ENCODE data around the gene FBXO41. TPM values are rescaled to one million over a fixed set of nuclear protein-coding genes. Genes with fewer than 3 reads are reported as not detected.

FBXO41 gene
- total RNA-seq, 1 donor from 2014 or later: 10.1 TPM

GRCh38 chr2:73297586-73297985 is 13.3 kb upstream of the FBXO41 start:
- no peak overlapping the region for H3K4me2 ChIP-seq (ENCODE audit: low read length)
- H3K27ac Mint-ChIP-seq (ENCODE audit: unreplicated experiment): no peak overlapping the region
- H3K79me2 ChIP-seq (ENCODE audit: insufficient read depth, low read length): no peaks in the 10 kb centered on the region
- no peaks in the 10 kb centered on the region for H3K9me3 Mint-ChIP-seq (ENCODE audit: unreplicated experiment)
- no peaks in the 10 kb centered on the region for H3K36me3 Mint-ChIP-seq (ENCODE audit: low read depth, unreplicated experiment)
- no peak for TF ChIP-seq CTCF (IDR thresholded peaks at IDR 0.05; ENCODE audit: insufficient read depth, low read depth, low read length)
- TF ChIP-seq EZH2 (IDR thresholded peaks at IDR 0.05; ENCODE audit: insufficient read depth, low read length): no peak
- H3K27me3 ChIP-seq (ENCODE audit: insufficient read depth, low read length): peaks cover 56% of the 10 kb centered on the region
- peaks cover 6% of the 10 kb centered on the region for H3K4me1 Mint-ChIP-seq (ENCODE audit: low read depth, unreplicated experiment)
- H3K9me3 ChIP-seq (ENCODE audit: insufficient read depth, low read depth, low read length): no peaks in the 10 kb centered on the region
- no peak overlapping the region for H3K27ac ChIP-seq (ENCODE audit: low read depth, low read length)
- FAIRE-seq (no peak), DNase-seq (ENCODE audit: low read depth) (no peak)
- no peaks in the 10 kb centered on the region for H4K20me1 ChIP-seq (ENCODE audit: insufficient read depth, low read length)
- H3K9ac ChIP-seq (ENCODE audit: low read length): no peak overlapping the region
- H3K36me3 ChIP-seq (ENCODE audit: insufficient read depth, low read length): no peaks in the 10 kb centered on the region
- H3K4me1 ChIP-seq (ENCODE audit: insufficient read depth, low read length): peaks cover 3% of the 10 kb centered on the region
- peaks cover 60% of the 10 kb centered on the region for H3K27me3 Mint-ChIP-seq (ENCODE audit: low read depth, unreplicated experiment)
- H3K4me3 Mint-ChIP-seq (ENCODE audit: unreplicated experiment): no peak overlapping the region
- H2AFZ ChIP-seq (ENCODE audit: low read depth, low read length): no peak overlapping the region
- H3K4me3 ChIP-seq (ENCODE audit: insufficient read depth, low read depth, low read length): no peak overlapping the region

GRCh38 chr2:73297151-73297559 is 12.9 kb upstream of the FBXO41 start:
- Histone ChIP-seq H2AFZ (ENCODE audit: low read depth, low read length) (no peak overlapping the region), H4K20me1 (ENCODE audit: insufficient read depth, low read length) (no peaks in the 10 kb centered on the region), H3K9ac (ENCODE audit: low read length) (no peak overlapping the region), H3K4me3 (ENCODE audit: insufficient read depth, low read depth, low read length) (no peak overlapping the region), H3K36me3 (ENCODE audit: insufficient read depth, low read length) (no peaks in the 10 kb centered on the region), H3K27me3 (ENCODE audit: insufficient read depth, low read length) (peaks cover 60% of the 10 kb centered on the region), H3K27ac (ENCODE audit: low read depth, low read length) (no peak overlapping the region), H3K4me2 (ENCODE audit: low read length) (no peak overlapping the region), H3K4me1 (ENCODE audit: insufficient read depth, low read length) (peaks cover 3% of the 10 kb centered on the region), H3K9me3 (ENCODE audit: insufficient read depth, low read depth, low read length) (no peaks in the 10 kb centered on the region), H3K79me2 (ENCODE audit: insufficient read depth, low read length) (no peaks in the 10 kb centered on the region)
- no peaks in the 10 kb centered on the region for H3K36me3 Mint-ChIP-seq (ENCODE audit: low read depth, unreplicated experiment)
- H3K27ac Mint-ChIP-seq (ENCODE audit: unreplicated experiment): no peak overlapping the region
- FAIRE-seq (no peak), DNase-seq (ENCODE audit: low read depth) (no peak)
- H3K9me3 Mint-ChIP-seq (ENCODE audit: unreplicated experiment): no peaks in the 10 kb centered on the region
- H3K4me3 Mint-ChIP-seq (ENCODE audit: unreplicated experiment): no peak overlapping the region
- peaks cover 6% of the 10 kb centered on the region for H3K4me1 Mint-ChIP-seq (ENCODE audit: low read depth, unreplicated experiment)
- H3K27me3 Mint-ChIP-seq (ENCODE audit: low read depth, unreplicated experiment): peaks cover 61% of the 10 kb centered on the region
- no peak for TF ChIP-seq CTCF (IDR thresholded peaks at IDR 0.05; ENCODE audit: insufficient read depth, low read depth, low read length)

GRCh38 chr2:73295751-73296400 is 11.6 kb upstream of the FBXO41 start:
- H3K36me3 Mint-ChIP-seq (ENCODE audit: low read depth, unreplicated experiment): no peaks in the 10 kb centered on the region
- H2AFZ ChIP-seq (ENCODE audit: low read depth, low read length): no peak overlapping the region
- H3K9me3 Mint-ChIP-seq (ENCODE audit: unreplicated experiment): no peaks in the 10 kb centered on the region
- H3K27me3 ChIP-seq (ENCODE audit: insufficient read depth, low read length): peaks cover 71% of the 10 kb centered on the region
- no peak for FAIRE-seq
- H3K27ac Mint-ChIP-seq (ENCODE audit: unreplicated experiment): no peak overlapping the region
- peaks cover 7% of the 10 kb centered on the region for H3K4me1 ChIP-seq (ENCODE audit: insufficient read depth, low read length)
- DNase-seq (ENCODE audit: low read depth): no peak
- no peak overlapping the region for H3K9ac ChIP-seq (ENCODE audit: low read length)
- H3K4me2 ChIP-seq (ENCODE audit: low read length): no peak overlapping the region
- no peaks in the 10 kb centered on the region for H3K79me2 ChIP-seq (ENCODE audit: insufficient read depth, low read length)
- peaks cover under 1% of the 10 kb centered on the region for H4K20me1 ChIP-seq (ENCODE audit: insufficient read depth, low read length)
- H3K27me3 Mint-ChIP-seq (ENCODE audit: low read depth, unreplicated experiment): peaks cover 65% of the 10 kb centered on the region
- TF ChIP-seq EZH2 (IDR thresholded peaks at IDR 0.05; ENCODE audit: insufficient read depth, low read length): no peak
- TF ChIP-seq CTCF (IDR thresholded peaks at IDR 0.05; ENCODE audit: insufficient read depth, low read depth, low read length): no peak
- no peak overlapping the region for H3K4me3 ChIP-seq (ENCODE audit: insufficient read depth, low read depth, low read length)
- H3K4me3 Mint-ChIP-seq (ENCODE audit: unreplicated experiment): no peak overlapping the region
- no peaks in the 10 kb centered on the region for H3K36me3 ChIP-seq (ENCODE audit: insufficient read depth, low read length)
- no peak overlapping the region for H3K27ac ChIP-seq (ENCODE audit: low read depth, low read length)
- peaks cover 7% of the 10 kb centered on the region for H3K4me1 Mint-ChIP-seq (ENCODE audit: low read depth, unreplicated experiment)
- no peaks in the 10 kb centered on the region for H3K9me3 ChIP-seq (ENCODE audit: insufficient read depth, low read depth, low read length)

Data from astrocyte (in vitro differentiated cells and primary cell).